Heart right ventricle (tissue), 16 donors: ENCODE data around the gene FBN1. TPM values are rescaled to one million over a fixed set of nuclear protein-coding genes. Genes with fewer than 3 reads are reported as not detected.

Source experiments
- ATAC-seq, 8 donors: fragments of 200-7000 bp; cut with Tn5 transposase; one replicate each; pipeline ENCODE4 v1.9.1; 2020; ENCODE audit warnings: mild to moderate bottlenecking in 8 of 8, moderate library complexity in 8 of 8, moderate number of reproducible peaks in 1 of 8
- DNase-seq, 2 donors: peaks; one replicate each; pipeline ENCODE4 v3.0.0-alpha.2; 2020
- H3K27ac ChIP-seq, 10 donors: fragments of 200-600 bp; sonication (generic) in 2 of 10; one replicate each; pipeline versions ENCODE4 v1.5.0 to v1.8.0; 2020 to 2022; ENCODE audit warnings: mild to moderate bottlenecking in 3 of 10
- H3K27me3 ChIP-seq, 7 donors: fragments of 200-600 bp; one replicate each; pipeline ENCODE4 v1.8.0; 2021 to 2022; ENCODE audit warnings: mild to moderate bottlenecking in 2 of 7
- H3K36me3 ChIP-seq, 9 donors: fragments of 200-600 bp; sonication (generic) in 1 of 9; one replicate each; pipeline versions ENCODE4 v1.5.0 to v1.8.0; 2020 to 2022; ENCODE audit warnings: mild to moderate bottlenecking in 2 of 9
- H3K4me1 ChIP-seq, 9 donors: fragments of 200-600 bp; sonication (generic) in 1 of 9; one replicate each; pipeline versions ENCODE4 v1.5.0 to v1.8.0; 2020 to 2022; ENCODE audit warnings: mild to moderate bottlenecking in 4 of 9
- H3K4me3 ChIP-seq, 10 donors: fragments of 200-600 bp; sonication (generic) in 2 of 10; one replicate each; pipeline versions ENCODE4 v1.5.0 to v1.8.0; 2020 to 2022; ENCODE audit warnings: mild to moderate bottlenecking in 7 of 10, moderate library complexity in 2 of 10
- H3K9me3 ChIP-seq, 11 donors: fragments of 200-600 bp in 10 of 11; sonication (generic) in 2 of 11; one replicate each; pipeline versions ENCODE4 v1.5.0 to v1.8.0; 2013 to 2022; ENCODE audit warnings: mild to moderate bottlenecking in 2 of 11, control low read depth in 1 of 11, moderate library complexity in 1 of 11
- WGBS, 2 donors: extraction: QIAGEN DNeasy Blood & Tissue Kit; methylation state at CpG; one replicate each; pipeline ENCODE4 v1.1.7; 2013; ENCODE audit warnings: inconsistent platforms in 1 of 2; 5-methylcytosine and 5-hydroxymethylcytosine counted together
- intact Hi-C, 10 donors: fragments of 100-400 bp; cut with DNase I; formaldehyde crosslinking; loops; one replicate each; pipeline versions ENCODE4 v1.11.1 to v1.14.2; 2022
- polyA plus RNA-seq, 2 donors: library from polyadenylated mRNA; stranded (reverse); fragments of 200-250 nt; gene quantifications; one replicate each; pipeline ENCODE4 v1.2.3, GENCODE V29; 2013
- total RNA-seq, 10 donors: library from RNA; stranded (reverse); fragmentation: NEBNext Ultra II Directional in 3 of 10; extraction: Animal tissue kit (Norgen Biotek cat#: 25700) in 3 of 10; gene quantifications; one replicate each; pipeline versions ENCODE4 v1.2.1 to v1.2.4, GENCODE V29; 2021 to 2023
- TF ChIP-seq, protein P1 (sequence below), 9 donors: fragments of 200-600 bp; sonication (generic) in 2 of 9; IDR thresholded peaks; one replicate each; pipeline versions ENCODE4 v1.5.0 to v1.8.0; 2021 to 2022; ENCODE audit warnings: antibody characterized with exemption in 9 of 9, mild to moderate bottlenecking in 5 of 9, moderate library complexity in 1 of 9
- donor health status: Arrhythmogenic right ventricular cardiomyopathy.
- donor health status: ischemic (EF 13 %, LVEDD 7.1; RV severe dilation, severe dysfunction).
- donor health status: healthy with polysubstance abuse.
- donor health status: DM: no; HTN: yes; CAD: no.
- donor health status: DM: no; HTN: no; CAD: no.
- donor health status: ischemic (EF 25% LVEDD 6.9; RV normal size, moderate dysfunction).
- donor health status: ischemic (EF 25% LVEDD 5.7; RV mildly dilated, moderate dysfunction).
- donor health status: healthy.
- donor health status: DM: yes; HTN: yes; CAD: no.
- donor health status: Ischemic cardiomyopathy.
- donor health status: ischemic (EF 35%, LVEDD 5.7; RV mildly dilated, moderate dysfunction).
- donor health status: nonischemic (EF 11% LVEDD 7.7; RV severe dilation, severe dysfunction).
- donor health status: DM: yes; HTN: yes; CAD: no.
- donor health status: PGD.
- donor health status: ischemic (EF 29% LVEDD 5.4; RV normal size, mild dysfunction).
- donor health status: nonischemic (EF 23%, LVEDD 6.1; RV moderate dilation, normal function).

FBN1 gene
- total and polyA plus RNA-seq, 12 donors: 7.0 to 116 (median 31.1) TPM

DNA sequence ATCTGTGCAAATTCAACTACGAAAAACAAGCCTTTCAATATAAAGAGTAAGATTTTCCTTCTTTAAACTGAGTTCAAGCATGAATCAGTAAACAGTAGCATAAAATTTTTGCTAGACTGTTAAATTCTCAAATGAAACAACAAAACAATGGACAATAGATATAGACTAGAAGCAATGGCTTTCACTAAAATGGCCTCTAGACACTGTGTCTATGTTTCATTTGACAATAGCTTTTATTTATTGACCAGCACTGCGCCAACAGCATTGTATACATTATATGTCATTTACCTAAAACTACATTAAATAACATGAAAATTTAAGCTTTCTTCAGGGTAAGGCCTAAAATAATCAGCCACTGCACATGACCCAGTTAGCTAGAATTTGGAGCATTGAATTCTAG is 165.8 kb downstream of the FBN1 start:
- ATAC-seq: no peak
- no peak overlapping the region for H3K27ac ChIP-seq
- H3K27me3 ChIP-seq: no peaks in the 10 kb centered on the region
- no peaks in the 10 kb centered on the region for H3K9me3 ChIP-seq
- no peak for DNase-seq
- peaks cover 0 to 14% (median 0%) of the 10 kb centered on the region in 9 donors for H3K4me1 ChIP-seq
- H3K4me3 ChIP-seq: no peak overlapping the region
- TF ChIP-seq, protein P1, sequence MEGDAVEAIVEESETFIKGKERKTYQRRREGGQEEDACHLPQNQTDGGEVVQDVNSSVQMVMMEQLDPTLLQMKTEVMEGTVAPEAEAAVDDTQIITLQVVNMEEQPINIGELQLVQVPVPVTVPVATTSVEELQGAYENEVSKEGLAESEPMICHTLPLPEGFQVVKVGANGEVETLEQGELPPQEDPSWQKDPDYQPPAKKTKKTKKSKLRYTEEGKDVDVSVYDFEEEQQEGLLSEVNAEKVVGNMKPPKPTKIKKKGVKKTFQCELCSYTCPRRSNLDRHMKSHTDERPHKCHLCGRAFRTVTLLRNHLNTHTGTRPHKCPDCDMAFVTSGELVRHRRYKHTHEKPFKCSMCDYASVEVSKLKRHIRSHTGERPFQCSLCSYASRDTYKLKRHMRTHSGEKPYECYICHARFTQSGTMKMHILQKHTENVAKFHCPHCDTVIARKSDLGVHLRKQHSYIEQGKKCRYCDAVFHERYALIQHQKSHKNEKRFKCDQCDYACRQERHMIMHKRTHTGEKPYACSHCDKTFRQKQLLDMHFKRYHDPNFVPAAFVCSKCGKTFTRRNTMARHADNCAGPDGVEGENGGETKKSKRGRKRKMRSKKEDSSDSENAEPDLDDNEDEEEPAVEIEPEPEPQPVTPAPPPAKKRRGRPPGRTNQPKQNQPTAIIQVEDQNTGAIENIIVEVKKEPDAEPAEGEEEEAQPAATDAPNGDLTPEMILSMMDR (IDR thresholded peaks at IDR 0.05): no peak
- WGBS, 2 donors: 98 to 99% methylated on average over 2 of the region's 2 CpGs
- H3K36me3 ChIP-seq: peaks cover 0 to 83% (median 13%) of the 10 kb centered on the region in 9 donors
- intact Hi-C loops: loop anchor here in 1 of 10 donors (10.0 kb wide), 1 partner anchor 165 kb away; the partner anchor contains the start of gene FBN1

DNA sequence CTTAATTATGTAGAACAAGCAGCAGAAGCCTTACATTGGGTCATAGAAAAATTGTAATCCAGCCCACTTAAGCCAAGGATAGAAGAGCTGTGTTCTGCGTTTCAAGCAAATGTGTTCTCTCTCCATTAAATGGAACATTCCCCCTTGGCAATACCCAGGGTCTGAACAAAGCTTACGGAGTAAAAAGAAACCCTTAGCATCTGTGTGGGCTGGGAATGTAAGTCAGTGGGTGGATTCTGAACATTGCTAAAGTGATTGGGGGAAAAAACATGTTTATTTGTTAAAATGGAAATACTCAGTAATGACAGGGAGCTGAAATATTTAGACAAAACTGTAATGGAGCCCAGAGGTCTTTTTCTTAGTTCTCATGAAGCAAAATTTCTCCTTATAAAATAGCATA is 166.9 kb downstream of the FBN1 start:
- TF ChIP-seq, protein P1 (IDR thresholded peaks at IDR 0.05): no peak
- Histone ChIP-seq H3K9me3 (no peaks in the 10 kb centered on the region), H3K27me3 (no peaks in the 10 kb centered on the region), H3K27ac (peak overlapping the region in 4 of 10 donors; percentile 0 to 36 (median 22)), H3K36me3 (peaks cover 0 to 83% (median 14%) of the 10 kb centered on the region in 9 donors), H3K4me1 (peaks cover 0 to 14% (median 0%) of the 10 kb centered on the region in 9 donors), H3K4me3 (no peak overlapping the region)
- peak in 4 of 8 donors; percentile 44 to 74 (median 58) for ATAC-seq
- intact Hi-C loops: loop anchor here in 1 of 10 donors (10.0 kb wide), 1 partner anchor 166 kb away; the partner anchor contains the start of gene FBN1
- no peak for DNase-seq
- WGBS, 2 donors: 78 to 84% methylated on average over 2 of the region's 2 CpGs

DNA sequence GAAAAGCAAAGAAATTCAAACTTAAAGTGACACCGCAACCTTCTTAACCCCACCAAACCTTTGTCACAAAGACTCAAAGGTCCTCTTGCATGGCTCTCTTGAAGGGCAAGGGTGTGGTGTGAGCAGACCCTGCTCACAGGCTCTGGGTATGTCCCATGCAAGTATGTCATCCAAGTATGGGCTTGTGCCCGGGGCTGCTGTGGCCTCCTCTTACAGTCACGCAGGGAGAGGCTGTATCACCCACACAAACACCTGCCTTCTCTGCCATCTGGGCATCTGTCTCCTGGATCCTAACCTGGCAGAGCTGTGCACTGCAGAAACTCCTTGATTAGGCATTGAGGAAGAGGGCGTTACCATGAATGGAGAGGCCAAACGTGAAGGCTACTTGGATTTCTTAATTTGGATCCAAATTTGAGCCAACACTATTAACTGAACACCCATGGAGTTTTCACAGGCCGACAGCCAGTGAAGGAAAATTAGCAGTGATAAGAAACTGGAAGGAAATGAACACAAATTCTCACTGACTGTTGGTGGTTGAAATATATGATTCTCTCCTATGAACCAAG is 167.6 kb downstream of the FBN1 start:
- ATAC-seq (peak in 4 of 8 donors; percentile 21 to 58 (median 34)), DNase-seq (no peak)
- TF ChIP-seq, protein P1 (IDR thresholded peaks at IDR 0.05): no peak
- intact Hi-C loops: loop anchor here in 1 of 10 donors (10.0 kb wide), 1 partner anchor 167 kb away; the partner anchor contains the start of gene FBN1
- no peaks in the 10 kb centered on the region for H3K9me3 ChIP-seq
- H3K27ac ChIP-seq: peak overlapping the region in 4 of 10 donors; percentile 0 to 36 (median 22)
- no peaks in the 10 kb centered on the region for H3K27me3 ChIP-seq
- peaks cover 0 to 83% (median 10%) of the 10 kb centered on the region in 9 donors for H3K36me3 ChIP-seq
- H3K4me1 ChIP-seq: peaks cover 0 to 14% (median 0%) of the 10 kb centered on the region in 9 donors
- no peak overlapping the region for H3K4me3 ChIP-seq
- WGBS, 2 donors: 63 to 68% methylated on average over 6 of the region's 6 CpGs

DNA sequence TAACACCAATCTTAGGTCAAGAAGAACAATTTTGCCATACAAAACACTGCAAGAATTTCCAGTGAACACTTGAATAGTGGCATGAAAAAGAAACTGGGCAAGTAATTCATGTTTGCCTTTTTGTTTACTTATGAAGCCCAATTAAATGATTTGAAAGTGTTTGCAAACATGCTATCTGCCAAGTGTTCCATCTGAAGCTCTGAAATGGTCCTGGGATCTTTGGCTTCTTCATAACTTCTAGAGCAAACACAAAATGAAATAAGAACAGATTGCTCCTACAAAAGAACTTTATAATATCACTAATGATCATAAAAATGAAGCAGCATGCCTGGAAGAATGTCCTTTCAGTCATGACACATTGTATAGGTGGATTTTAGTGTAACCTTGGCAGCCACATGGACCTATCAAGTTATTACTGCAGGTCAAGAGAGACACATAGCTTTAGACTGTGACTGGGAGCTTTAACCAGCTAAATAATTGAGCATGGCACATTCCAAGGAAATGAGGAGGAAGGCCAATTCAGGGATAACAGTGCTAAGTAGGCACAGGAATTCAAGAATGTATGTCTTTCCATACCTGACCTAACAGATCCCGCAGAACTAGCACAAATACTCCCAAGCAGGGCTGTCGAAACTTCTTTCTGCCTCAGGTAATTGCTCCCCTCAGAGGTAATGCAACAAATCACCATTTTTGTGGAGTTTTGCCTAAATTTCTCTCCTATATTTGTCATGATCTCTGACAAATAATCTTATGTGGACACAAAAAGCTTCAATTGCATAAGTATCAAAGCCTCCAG is 169.7 kb downstream of the FBN1 start:
- no peak for ATAC-seq
- WGBS, 2 donors: 94 to 97% methylated on average over 2 of the region's 2 CpGs
- H3K27ac ChIP-seq: no peak overlapping the region
- H3K4me3 ChIP-seq: no peak overlapping the region
- H3K36me3 ChIP-seq: peaks cover 0 to 83% (median 20%) of the 10 kb centered on the region in 9 donors
- no peaks in the 10 kb centered on the region for H3K9me3 ChIP-seq
- no peak for DNase-seq
- TF ChIP-seq, protein P1 (IDR thresholded peaks at IDR 0.05): no peak
- intact Hi-C loops: loop anchor here in 1 of 10 donors (10.0 kb wide), 1 partner anchor 169 kb away; the partner anchor contains the start of gene FBN1
- H3K27me3 ChIP-seq: no peaks in the 10 kb centered on the region
- H3K4me1 ChIP-seq: peaks cover 0 to 17% (median 0%) of the 10 kb centered on the region in 9 donors
